HEK293 (cell line): Measurements from ENCODE around the gene SLC6A11.

Experiments
- CTCF ChIA-PET: fragments of 350-600 bp; formaldehyde crosslinking; extraction: SDS; loops from one replicate; lab custom pipeline; 2021; ENCODE audit warnings: antibody characterized with exemption; lab: Yijun Ruan, JAX
- POLR2A ChIA-PET: fragments of 300-600 bp; formaldehyde crosslinking; extraction: SDS; loops from one replicate; lab custom pipeline; 2020; ENCODE audit warnings: antibody characterized with exemption, inconsistent platforms; lab: Yijun Ruan, JAX
- H3K27ac ChIP-seq: fragments of 200-500 bp; sonication (Bioruptor generic); 2 replicates; pipeline ENCODE4 v1.5.1; 2014; ENCODE audit warnings: low read depth, low read length, control low read depth, inconsistent platforms; ENCODE audit errors: extremely low read depth
- H3K36me3 ChIP-seq, 2 experiments: fragments of 200-500 bp in 1 of 2; sonication (Bioruptor generic) in 1 of 2; 1 replicate in 1 of 2; 2 replicates in 1 of 2; pipeline ENCODE4 v1.5.1; 2014 to 2017; ENCODE audit warnings: inconsistent platforms in 2 of 2, low read length in 2 of 2; ENCODE audit not compliant: control insufficient read depth in 2 of 2, insufficient read depth in 1 of 2
- H3K4me1 ChIP-seq: fragments of 200-500 bp; sonication (Bioruptor generic); 2 replicates; pipeline ENCODE4 v1.5.1; 2014; ENCODE audit warnings: mild to moderate bottlenecking, low read length, inconsistent platforms; ENCODE audit not compliant: control insufficient read depth, insufficient read depth
- H3K4me3 ChIP-seq: 2 replicates; pipeline ENCODE4 v1.5.1; 2011; ENCODE audit warnings: low read depth, mild to moderate bottlenecking, control low read depth, low read length, moderate library complexity
- H3K9me3 ChIP-seq: fragments of 200-500 bp; sonication (Bioruptor generic); 2 replicates; pipeline ENCODE4 v1.5.1; 2014; ENCODE audit warnings: low read depth, low read length, inconsistent platforms; ENCODE audit not compliant: control insufficient read depth, insufficient read depth
- BCL11B ChIP-seq: fragments of 450-650 bp; formaldehyde crosslinking; IDR thresholded peaks from 2 replicates; pipeline ENCODE4 v1.5.1; 2016; ENCODE audit warnings: low read depth, missing biosample characterization, missing genetic modification characterization
- GLIS1 ChIP-seq: fragments of 450-650 bp; formaldehyde crosslinking; IDR thresholded peaks from 2 replicates; pipeline ENCODE4 v1.5.1; 2016; ENCODE audit warnings: missing biosample characterization, missing genetic modification characterization
- INSM2 ChIP-seq: fragments of 450-650 bp; formaldehyde crosslinking; IDR thresholded peaks from 2 replicates; pipeline ENCODE4 v1.5.1; 2016; ENCODE audit warnings: missing biosample characterization, missing genetic modification characterization
- KLF8 ChIP-seq: fragments of 450-650 bp; formaldehyde crosslinking; IDR thresholded peaks from 2 replicates; pipeline ENCODE4 v1.5.1; 2016; ENCODE audit warnings: missing biosample characterization, missing genetic modification characterization
- SCRT1 ChIP-seq: fragments of 450-650 bp; formaldehyde crosslinking; IDR thresholded peaks from 2 replicates; pipeline ENCODE4 v1.5.1; 2016; ENCODE audit warnings: missing biosample characterization, missing genetic modification characterization, borderline replicate concordance
- ZBTB20 ChIP-seq: fragments of 450-650 bp; formaldehyde crosslinking; IDR thresholded peaks from 2 replicates; pipeline ENCODE4 v1.5.1; 2016; ENCODE audit warnings: missing biosample characterization, missing genetic modification characterization
- ZNF10 ChIP-seq: fragments of 450-650 bp; formaldehyde crosslinking; IDR thresholded peaks from 2 replicates; pipeline ENCODE4 v1.5.1; 2017; ENCODE audit warnings: missing biosample characterization, missing genetic modification characterization
- ZNF248 ChIP-seq: fragments of 450-650 bp; formaldehyde crosslinking; IDR thresholded peaks from 2 replicates; pipeline ENCODE4 v1.5.1; 2017; ENCODE audit warnings: missing biosample characterization, missing genetic modification characterization
- ZNF266 ChIP-seq: fragments of 450-650 bp; formaldehyde crosslinking; IDR thresholded peaks from 2 replicates; pipeline ENCODE4 v1.5.1; 2016; ENCODE audit warnings: missing biosample characterization, missing genetic modification characterization, low read depth
- ZNF473 ChIP-seq: fragments of 450-650 bp; formaldehyde crosslinking; IDR thresholded peaks from 2 replicates; pipeline ENCODE4 v1.5.1; 2017; ENCODE audit warnings: missing biosample characterization, missing genetic modification characterization
- ZNF544 ChIP-seq: fragments of 450-650 bp; formaldehyde crosslinking; IDR thresholded peaks from 2 replicates; pipeline ENCODE4 v1.5.0; 2017; ENCODE audit warnings: missing biosample characterization, missing genetic modification characterization
- ZNF629 ChIP-seq: fragments of 450-650 bp; formaldehyde crosslinking; IDR thresholded peaks from 2 replicates; pipeline ENCODE4 v1.5.1; 2017; ENCODE audit warnings: missing biosample characterization, missing genetic modification characterization
- ZNF677 ChIP-seq: fragments of 450-650 bp; IDR thresholded peaks from 2 replicates; pipeline ENCODE4 v1.5.0; 2018; ENCODE audit warnings: missing biosample characterization, mild to moderate bottlenecking, missing genetic modification characterization, moderate library complexity
- TF ChIP-seq, protein P1 (sequence below): fragments of 450-650 bp; formaldehyde crosslinking; conservative IDR thresholded peaks from 2 replicates; pipeline ENCODE4 v1.5.1; 2016; ENCODE audit warnings: low read depth, missing biosample characterization, missing genetic modification characterization
- TF ChIP-seq, protein P2 (sequence below): fragments of 450-650 bp; IDR thresholded peaks from 2 replicates; pipeline ENCODE4 v1.5.1; 2018; ENCODE audit warnings: missing biosample characterization, missing genetic modification characterization
- TF ChIP-seq, protein P3 (sequence below): fragments of 450-650 bp; formaldehyde crosslinking; IDR thresholded peaks from 2 replicates; pipeline ENCODE4 v1.5.1; 2016; ENCODE audit warnings: missing biosample characterization, missing genetic modification characterization
- TF ChIP-seq, protein P4 (sequence below): fragments of 450-650 bp; formaldehyde crosslinking; IDR thresholded peaks from 2 replicates; pipeline ENCODE4 v1.5.1; 2017; ENCODE audit warnings: missing biosample characterization, missing genetic modification characterization
- TF ChIP-seq, protein P5 (sequence below): fragments of 450-650 bp; formaldehyde crosslinking; IDR thresholded peaks from 2 replicates; pipeline ENCODE4 v1.5.1; 2016; ENCODE audit warnings: missing biosample characterization, missing genetic modification characterization, low read depth
- TF ChIP-seq, protein P6 (sequence below): fragments of 450-650 bp; formaldehyde crosslinking; IDR thresholded peaks from 2 replicates; pipeline ENCODE4 v1.5.1; 2016; ENCODE audit warnings: missing biosample characterization, missing genetic modification characterization, borderline replicate concordance

The SLC6A11 gene

DNA sequence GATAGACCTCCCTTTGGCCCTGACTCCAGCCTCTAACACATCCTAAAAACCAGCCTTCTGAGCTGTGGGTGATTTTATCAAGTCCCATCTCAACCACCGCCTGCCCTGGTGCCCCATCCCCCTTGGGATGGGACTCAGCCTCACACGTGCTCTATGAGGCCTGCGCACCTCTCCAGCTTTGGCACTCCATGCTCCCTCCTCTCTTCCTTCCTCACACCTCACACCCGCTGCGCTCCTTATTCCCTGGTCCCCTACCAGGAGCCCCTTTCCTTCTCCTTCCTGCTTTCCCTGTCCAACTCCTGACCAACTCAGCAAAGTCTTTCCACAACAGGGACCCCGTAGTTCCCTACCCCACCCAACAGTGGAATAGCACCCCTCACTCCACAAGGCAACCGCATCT lies 158.1 kb downstream of the SLC6A11 start (continued):
- TF ChIP-seq, protein P1, sequence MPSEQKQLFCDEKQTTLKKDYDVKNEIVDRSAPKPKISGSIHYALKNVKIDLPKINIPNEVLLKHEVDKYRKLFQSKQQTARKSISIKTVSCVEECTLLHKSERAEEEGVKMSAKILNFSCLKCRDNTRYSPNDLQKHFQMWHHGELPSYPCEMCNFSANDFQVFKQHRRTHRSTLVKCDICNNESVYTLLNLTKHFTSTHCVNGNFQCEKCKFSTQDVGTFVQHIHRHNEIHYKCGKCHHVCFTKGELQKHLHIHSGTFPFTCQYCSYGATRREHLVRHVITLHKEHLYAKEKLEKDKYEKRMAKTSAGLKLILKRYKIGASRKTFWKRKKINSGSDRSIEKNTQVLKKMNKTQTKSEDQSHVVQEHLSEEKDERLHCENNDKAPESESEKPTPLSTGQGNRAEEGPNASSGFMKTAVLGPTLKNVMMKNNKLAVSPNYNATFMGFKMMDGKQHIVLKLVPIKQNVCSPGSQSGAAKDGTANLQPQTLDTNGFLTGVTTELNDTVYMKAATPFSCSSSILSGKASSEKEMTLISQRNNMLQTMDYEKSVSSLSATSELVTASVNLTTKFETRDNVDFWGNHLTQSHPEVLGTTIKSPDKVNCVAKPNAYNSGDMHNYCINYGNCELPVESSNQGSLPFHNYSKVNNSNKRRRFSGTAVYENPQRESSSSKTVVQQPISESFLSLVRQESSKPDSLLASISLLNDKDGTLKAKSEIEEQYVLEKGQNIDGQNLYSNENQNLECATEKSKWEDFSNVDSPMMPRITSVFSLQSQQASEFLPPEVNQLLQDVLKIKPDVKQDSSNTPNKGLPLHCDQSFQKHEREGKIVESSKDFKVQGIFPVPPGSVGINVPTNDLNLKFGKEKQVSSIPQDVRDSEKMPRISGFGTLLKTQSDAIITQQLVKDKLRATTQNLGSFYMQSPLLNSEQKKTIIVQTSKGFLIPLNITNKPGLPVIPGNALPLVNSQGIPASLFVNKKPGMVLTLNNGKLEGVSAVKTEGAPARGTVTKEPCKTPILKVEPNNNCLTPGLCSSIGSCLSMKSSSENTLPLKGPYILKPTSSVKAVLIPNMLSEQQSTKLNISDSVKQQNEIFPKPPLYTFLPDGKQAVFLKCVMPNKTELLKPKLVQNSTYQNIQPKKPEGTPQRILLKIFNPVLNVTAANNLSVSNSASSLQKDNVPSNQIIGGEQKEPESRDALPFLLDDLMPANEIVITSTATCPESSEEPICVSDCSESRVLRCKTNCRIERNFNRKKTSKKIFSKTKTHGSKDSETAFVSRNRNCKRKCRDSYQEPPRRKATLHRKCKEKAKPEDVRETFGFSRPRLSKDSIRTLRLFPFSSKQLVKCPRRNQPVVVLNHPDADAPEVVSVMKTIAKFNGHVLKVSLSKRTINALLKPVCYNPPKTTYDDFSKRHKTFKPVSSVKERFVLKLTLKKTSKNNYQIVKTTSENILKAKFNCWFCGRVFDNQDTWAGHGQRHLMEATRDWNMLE (tag by site-specific recombination): no peak
- TF ChIP-seq KLF8 (tag by site-specific recombination): no peak
- TF ChIP-seq, protein P2, sequence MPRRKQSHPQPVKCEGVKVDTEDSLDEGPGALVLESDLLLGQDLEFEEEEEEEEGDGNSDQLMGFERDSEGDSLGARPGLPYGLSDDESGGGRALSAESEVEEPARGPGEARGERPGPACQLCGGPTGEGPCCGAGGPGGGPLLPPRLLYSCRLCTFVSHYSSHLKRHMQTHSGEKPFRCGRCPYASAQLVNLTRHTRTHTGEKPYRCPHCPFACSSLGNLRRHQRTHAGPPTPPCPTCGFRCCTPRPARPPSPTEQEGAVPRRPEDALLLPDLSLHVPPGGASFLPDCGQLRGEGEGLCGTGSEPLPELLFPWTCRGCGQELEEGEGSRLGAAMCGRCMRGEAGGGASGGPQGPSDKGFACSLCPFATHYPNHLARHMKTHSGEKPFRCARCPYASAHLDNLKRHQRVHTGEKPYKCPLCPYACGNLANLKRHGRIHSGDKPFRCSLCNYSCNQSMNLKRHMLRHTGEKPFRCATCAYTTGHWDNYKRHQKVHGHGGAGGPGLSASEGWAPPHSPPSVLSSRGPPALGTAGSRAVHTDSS (tag by site-specific recombination): no peak
- TF ChIP-seq INSM2: no peak
- TF ChIP-seq, protein P3, sequence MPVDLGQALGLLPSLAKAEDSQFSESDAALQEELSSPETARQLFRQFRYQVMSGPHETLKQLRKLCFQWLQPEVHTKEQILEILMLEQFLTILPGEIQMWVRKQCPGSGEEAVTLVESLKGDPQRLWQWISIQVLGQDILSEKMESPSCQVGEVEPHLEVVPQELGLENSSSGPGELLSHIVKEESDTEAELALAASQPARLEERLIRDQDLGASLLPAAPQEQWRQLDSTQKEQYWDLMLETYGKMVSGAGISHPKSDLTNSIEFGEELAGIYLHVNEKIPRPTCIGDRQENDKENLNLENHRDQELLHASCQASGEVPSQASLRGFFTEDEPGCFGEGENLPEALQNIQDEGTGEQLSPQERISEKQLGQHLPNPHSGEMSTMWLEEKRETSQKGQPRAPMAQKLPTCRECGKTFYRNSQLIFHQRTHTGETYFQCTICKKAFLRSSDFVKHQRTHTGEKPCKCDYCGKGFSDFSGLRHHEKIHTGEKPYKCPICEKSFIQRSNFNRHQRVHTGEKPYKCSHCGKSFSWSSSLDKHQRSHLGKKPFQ (tag by site-specific recombination): no peak
- TF ChIP-seq ZNF544: no peak
- TF ChIP-seq ZNF266 (tag by site-specific recombination): no peak
- TF ChIP-seq SCRT1: no peak
- no peak for TF ChIP-seq ZNF629 (tag by site-specific recombination)
- TF ChIP-seq, all 188 proteins: peak for 0

DNA sequence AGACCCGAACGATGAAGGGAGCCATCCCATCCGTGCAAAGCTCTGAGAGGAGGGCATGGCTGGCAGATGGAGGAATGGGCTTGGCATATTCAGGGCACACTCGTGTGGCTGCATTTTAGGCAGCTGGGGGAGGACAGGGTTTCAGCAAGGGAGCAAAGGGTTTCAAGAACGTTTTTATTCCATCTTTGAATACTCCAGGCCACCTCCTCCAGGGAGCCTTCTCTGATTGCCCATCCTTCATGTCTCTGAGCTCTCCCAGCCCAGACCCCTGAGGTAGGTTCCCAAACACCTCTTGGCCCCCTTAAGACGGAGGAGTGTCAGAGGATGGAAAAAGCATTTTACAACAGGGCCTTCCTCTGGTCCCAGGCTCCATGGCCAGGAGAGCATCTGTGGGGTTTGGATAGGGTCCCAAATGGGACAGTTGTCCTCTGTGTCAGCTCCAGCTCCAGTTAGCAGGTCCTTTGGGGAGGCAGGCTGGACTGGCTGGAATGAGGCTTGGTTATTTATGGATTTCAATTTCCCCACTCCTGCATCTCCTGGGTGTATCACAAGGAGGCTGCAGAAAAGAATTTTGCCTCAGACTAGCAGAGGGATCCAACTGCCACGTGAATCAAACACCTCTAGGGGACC lies 158.8 kb downstream of the SLC6A11 start:
- no peaks in the 10 kb centered on the region for H3K9me3 ChIP-seq
- no peak overlapping the region for H3K27ac ChIP-seq
- POLR2A ChIA-PET: no interaction called here
- H3K36me3 ChIP-seq: no peaks in the 10 kb centered on the region
- CTCF ChIA-PET: interaction anchor here (1.6 kb wide), 1 partner anchor 8 kb away, joined by 4 read pairs; no protein-coding TSS in a partner anchor
- no peaks in the 10 kb centered on the region for H3K4me1 ChIP-seq
- H3K4me3 ChIP-seq: no peak overlapping the region
- TF ChIP-seq, protein P4, sequence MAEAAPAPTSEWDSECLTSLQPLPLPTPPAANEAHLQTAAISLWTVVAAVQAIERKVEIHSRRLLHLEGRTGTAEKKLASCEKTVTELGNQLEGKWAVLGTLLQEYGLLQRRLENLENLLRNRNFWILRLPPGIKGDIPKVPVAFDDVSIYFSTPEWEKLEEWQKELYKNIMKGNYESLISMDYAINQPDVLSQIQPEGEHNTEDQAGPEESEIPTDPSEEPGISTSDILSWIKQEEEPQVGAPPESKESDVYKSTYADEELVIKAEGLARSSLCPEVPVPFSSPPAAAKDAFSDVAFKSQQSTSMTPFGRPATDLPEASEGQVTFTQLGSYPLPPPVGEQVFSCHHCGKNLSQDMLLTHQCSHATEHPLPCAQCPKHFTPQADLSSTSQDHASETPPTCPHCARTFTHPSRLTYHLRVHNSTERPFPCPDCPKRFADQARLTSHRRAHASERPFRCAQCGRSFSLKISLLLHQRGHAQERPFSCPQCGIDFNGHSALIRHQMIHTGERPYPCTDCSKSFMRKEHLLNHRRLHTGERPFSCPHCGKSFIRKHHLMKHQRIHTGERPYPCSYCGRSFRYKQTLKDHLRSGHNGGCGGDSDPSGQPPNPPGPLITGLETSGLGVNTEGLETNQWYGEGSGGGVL (tag by site-specific recombination): no peak
- TF ChIP-seq BCL11B (tag by site-specific recombination) (no peak), ZNF10 (tag by site-specific recombination) (no peak), ZNF677 (tag by site-specific recombination) (no peak), ZNF473 (tag by site-specific recombination) (no peak), ZBTB20 (tag by site-specific recombination) (no peak), ZNF248 (tag by site-specific recombination) (no peak), GLIS1 (no peak), ZNF629 (tag by site-specific recombination) (no peak)
- TF ChIP-seq, protein P5, sequence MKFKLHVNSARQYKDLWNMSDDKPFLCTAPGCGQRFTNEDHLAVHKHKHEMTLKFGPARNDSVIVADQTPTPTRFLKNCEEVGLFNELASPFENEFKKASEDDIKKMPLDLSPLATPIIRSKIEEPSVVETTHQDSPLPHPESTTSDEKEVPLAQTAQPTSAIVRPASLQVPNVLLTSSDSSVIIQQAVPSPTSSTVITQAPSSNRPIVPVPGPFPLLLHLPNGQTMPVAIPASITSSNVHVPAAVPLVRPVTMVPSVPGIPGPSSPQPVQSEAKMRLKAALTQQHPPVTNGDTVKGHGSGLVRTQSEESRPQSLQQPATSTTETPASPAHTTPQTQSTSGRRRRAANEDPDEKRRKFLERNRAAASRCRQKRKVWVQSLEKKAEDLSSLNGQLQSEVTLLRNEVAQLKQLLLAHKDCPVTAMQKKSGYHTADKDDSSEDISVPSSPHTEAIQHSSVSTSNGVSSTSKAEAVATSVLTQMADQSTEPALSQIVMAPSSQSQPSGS: no peak
- TF ChIP-seq, protein P6, sequence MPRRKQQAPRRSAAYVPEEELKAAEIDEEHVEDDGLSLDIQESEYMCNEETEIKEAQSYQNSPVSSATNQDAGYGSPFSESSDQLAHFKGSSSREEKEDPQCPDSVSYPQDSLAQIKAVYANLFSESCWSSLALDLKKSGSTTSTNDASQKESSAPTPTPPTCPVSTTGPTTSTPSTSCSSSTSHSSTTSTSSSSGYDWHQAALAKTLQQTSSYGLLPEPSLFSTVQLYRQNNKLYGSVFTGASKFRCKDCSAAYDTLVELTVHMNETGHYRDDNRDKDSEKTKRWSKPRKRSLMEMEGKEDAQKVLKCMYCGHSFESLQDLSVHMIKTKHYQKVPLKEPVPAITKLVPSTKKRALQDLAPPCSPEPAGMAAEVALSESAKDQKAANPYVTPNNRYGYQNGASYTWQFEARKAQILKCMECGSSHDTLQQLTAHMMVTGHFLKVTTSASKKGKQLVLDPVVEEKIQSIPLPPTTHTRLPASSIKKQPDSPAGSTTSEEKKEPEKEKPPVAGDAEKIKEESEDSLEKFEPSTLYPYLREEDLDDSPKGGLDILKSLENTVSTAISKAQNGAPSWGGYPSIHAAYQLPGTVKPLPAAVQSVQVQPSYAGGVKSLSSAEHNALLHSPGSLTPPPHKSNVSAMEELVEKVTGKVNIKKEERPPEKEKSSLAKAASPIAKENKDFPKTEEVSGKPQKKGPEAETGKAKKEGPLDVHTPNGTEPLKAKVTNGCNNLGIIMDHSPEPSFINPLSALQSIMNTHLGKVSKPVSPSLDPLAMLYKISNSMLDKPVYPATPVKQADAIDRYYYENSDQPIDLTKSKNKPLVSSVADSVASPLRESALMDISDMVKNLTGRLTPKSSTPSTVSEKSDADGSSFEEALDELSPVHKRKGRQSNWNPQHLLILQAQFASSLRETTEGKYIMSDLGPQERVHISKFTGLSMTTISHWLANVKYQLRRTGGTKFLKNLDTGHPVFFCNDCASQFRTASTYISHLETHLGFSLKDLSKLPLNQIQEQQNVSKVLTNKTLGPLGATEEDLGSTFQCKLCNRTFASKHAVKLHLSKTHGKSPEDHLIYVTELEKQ (tag by site-specific recombination): no peak
